ENCODE measurements around the gene SMTNL1.

SMTNL1 gene

DNA sequence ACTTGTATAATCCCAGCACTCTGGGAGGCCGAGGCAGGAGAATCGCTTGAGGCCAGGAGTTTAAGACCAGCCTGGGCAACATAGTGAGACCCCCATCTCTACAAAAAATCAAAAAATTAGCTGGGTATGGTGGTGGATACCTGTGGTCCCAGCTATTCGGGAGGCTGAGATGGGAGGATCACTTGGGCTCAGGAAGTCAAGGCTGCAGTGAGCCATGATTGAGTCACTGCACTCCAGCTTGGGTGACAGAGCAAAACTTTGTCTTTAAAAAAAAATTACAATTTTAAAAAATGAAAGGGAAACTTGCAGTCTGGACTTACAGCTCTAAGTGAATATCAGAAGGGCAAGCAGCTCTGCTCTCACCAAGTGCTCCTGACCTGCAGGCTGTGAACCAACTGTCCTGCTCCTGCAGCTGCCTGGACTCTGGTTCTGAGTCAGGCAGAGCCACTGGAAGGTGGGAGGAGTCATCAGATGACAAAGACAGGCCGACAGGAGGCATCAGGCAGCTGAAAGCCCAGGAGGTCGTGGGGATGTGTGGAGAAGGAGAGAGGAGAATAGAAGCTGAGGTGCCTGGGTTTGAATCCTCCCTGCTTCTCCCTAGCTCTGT, 9.6 kb downstream of the SMTNL1 start:
- no peak for DNase-seq

DNA sequence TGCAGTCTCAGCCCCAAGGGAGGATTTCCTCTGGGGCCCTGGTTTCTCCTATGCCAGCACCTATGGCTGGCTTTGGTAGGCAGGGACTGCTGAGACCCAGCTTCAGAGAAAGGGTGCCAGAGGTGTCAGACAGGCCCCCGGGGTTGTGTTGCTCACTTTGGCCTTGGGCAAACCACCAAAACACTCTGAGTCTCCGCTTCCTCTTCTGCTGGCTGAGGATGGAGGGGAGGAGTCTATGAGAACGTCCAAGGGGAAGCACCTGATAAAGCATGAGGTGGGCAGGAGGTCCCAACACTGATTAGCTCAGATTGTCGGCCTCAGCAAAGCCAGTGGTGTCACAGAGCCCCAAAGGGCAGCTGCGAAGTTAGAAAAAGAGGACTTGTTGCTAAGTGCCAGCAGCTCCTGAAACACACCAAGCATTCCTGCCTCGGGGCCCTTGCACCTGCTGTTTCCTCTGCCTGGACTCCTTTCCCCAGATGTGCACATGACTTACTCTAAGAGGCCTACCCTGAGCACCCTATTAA, 10.5 kb downstream of the SMTNL1 start:
- no peak for DNase-seq

DNA sequence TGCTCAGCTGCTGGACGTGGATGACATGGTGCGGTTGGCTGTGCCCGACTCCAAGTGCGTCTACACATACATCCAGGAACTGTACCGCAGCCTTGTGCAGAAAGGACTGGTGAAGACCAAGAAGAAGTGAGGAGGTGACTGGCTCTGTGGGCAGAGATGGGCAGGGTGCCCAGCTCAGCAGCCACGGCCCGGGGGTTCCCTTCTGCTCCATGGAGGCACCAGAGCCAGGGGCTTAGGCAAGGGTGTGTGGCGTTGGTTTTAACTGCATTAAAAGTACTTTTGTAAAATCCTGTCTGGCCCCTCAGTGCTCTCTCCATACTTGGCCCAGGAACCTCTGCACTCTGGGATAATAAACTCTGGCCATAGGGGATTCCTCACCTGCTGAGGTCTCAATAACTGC, 12.6 kb downstream of the SMTNL1 start:
- DNase-seq = no peak

DNA sequence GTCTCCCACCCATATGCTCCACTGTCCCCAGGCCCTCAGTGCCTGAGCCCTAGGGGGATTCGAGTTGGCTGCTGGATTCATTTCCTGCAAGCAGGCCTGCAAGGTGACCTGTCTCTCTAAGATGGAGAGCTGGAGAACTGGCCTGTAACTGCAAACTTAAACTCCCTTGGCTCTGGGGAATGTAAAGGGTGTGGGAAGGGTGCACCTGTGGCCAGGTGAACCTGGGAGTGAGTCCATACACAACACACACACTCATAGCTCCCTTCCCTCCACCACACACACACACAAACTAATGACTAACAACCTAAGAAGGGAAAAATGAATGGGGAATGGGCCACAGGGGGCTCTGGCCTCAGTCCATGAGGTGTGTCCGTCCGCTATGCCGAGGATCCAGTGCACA, 14.5 kb downstream of the SMTNL1 start:
- DNase-seq = no peak

DNA sequence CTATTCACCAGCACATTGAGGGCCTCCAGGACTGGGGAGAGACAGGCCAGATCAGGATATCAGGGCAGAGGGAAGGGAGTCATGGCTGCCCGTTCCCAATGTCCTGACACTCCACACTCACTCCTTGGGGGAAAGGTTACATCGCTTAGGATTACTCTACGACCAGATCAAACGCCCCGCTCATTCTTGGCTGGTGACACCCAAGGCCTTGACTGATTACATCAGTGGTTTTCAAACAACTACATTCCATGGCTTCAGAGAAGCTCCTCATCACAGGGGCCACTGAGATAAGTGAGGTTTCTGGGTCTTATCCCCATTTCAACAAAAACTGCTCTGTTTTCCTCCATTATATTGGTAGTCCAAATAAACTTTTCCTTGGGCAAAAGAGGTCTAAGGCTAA, 15.1 kb downstream of the SMTNL1 start:
- DNase-seq = no peak

DNA sequence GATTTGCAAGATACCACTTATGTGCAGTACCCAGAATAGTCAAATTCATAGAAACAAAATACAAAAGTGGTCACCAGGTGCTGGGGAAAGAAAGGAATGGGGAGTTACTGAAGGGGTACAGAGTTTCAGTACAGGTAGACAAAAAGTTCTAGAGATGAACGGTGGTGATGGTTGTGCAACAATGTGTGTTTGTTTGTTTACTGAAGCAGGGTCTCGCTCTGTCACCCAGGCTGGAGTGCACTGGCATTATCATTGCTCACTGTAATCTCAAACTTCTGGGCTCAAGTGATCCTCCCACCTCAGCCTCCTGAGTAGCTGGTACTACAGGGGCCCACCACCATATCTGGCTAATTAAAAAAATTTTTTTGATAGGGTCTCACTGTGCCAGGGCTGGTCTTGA, 18.0 kb downstream of the SMTNL1 start:
- DNase-seq = no peak

DNA sequence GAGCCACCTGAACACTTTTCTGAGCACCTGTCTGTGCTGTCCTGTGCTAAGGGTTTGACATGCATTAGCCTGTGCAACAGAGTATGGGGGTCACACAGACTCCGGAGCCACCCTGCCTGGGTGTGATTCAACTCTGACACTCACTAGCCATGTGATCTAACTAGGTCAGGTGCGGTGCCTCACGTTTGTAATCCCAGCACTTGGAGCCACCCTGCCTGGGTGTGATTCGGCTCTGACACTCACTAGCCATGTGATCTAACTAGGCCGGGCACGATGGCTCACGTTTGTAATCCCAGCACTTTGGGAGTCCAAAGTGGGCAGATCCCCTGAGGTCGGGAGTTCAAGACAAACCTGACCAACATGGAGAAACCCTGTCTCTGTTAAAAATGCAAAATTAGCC, 18.6 kb downstream of the SMTNL1 start:
- no peak for DNase-seq

DNA sequence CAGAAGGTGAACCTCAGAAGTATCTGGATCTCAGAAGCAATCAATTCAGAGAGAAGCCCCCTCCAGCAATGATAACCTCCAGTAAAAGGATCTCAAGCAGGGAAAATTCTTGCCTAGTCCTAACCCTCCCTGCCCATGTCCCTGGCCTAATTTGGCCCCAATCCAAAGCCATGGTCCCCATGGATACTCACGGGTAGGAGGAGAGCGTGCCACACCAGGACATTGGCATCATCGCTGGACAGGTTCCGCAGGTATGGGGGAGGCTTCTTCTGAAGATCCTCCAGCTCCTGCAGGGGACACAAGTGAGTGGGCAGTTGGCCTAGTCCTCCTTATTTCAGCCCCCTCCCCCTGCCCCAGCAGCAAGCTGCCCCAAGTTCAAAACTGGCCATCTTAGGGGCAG, 22.8 kb downstream of the SMTNL1 start:
- DNase-seq = no peak

DNA sequence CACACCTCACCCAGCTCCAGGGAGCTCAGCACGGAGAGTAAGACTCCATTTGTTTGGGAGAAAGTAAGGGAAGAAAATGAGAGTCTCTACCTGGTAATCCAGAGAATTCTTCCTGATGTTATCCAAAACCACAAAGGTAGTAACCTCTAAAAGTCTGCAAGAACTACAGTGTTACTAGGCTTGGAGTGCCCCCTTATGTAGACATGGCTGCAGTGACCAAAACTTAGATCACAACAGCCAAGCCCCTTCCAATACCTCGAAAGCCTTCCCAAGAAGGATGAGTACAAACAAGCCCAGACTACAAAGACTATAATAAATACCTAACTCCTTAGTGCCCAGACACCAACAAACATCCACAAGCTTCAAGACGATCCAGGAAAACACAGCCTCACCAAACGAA, 25.2 kb downstream of the SMTNL1 start:
- DNase-seq = no peak

DNA sequence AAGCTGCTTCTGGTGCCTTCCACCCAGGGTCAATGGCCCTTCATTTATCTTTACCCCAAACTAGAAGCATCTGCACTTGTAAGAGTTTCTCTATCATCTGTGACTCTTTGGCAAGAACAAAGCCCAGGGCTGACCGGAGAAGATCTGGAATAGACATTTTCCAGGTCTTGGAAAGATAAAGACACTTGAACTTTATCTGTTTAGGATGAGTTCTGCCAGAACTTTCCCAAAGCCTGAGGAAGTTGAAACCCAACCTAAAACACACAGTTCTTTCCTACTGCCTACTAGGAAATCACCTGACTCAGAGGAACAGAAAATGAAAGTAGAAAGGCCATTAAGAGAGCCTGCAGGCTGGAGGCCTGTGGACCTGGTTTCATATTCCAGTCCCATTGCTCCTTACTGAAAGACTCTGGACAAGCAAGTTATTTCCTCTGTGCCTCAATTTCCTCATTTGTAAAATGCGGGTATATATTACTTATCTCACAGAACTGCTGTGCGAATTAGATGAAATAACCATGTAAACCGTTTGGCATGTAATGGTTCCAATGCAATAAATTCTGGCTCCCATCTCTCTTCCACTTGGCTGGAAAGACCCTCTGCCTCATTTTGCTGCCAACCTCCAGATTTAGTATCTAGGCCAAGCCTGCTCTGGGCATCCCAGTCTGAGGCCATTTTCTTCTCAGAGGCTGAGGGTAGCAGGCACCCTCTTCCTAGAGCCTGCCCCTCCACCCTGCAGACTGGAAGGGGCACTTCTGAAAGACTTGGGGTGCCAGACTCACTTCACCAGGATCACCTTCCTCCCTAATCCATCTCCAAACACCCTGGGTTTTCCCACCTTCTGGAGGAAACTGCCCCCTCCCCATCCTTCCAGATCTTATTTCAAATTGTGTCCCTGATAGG, 28.9 kb downstream of the SMTNL1 start:
- no peak for DNase-seq

DNA sequence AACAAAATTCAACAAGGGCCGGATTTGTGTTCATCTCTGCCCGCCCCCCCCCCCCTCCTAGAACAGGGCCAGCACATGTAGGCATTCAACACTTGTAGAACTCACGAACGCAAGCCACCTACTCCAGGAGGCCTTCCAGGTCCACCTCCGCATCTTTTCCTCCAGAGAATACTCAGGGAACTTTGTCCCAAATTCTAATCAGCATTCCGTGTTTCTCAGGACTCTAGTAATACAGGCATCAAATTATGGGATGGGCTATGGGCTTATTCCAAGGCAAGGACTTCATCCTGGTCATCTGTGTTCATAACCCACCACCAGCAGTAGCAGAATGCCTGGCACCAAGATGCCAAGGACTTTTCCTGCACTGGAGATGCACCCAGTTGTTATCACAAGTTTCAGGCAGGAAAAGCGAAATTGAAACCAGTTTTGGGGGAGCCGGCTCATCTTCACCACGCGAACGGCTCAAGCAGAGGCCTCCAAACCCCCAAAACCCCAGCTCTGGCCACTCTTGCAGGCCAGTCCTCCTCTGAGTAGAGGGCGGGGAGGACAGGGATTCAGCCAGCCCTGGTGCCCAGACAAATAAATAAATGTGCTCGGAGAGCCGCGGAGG, 29.6 kb downstream of the SMTNL1 start:
- no peak for DNase-seq

DNA sequence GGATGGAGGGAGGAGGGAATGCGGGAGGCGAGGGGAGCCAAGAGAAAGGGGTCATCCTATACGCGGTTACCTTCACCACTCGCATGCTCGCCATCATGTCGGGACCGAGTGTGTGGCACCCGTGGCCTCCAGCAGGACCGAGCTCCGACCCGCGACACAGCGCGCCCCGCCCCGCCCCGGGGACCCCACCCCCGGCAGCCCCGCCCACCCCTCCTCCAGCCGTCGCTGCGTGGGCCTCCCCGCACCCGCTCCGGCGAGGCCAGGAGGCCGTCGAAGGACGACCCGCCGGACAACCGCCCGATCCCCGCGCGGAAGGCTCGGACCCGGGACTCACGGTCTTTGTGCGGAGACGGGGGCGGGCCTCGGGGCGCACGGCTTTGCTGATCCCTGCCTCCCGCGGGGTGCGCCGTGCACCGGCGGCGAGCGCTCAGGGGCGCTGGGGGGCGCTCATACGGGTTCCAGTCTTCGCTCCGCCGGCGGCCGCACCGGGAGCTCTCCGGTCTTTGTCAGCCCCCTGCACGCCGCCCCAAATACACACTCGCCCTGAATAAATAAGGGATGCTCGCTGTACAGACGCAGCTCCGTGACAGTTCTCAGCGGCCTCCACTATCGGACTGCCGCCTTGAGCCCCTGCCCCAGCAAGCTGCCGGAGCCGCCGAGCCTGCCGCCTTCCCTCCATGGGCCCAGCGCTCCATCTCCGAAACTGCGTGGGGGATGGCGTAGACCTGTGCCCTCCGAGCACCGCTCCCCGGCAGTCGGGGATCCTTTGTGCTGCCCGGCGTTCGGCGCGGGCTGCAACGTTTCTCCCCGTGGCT, 30.3 kb downstream of the SMTNL1 start, which contains the start of gene UBE2L6:
Gene UBE2L6, minus strand, starts transcription at position 158 of the 815 bp plus-strand sequence. Its CDS starts 61 bp downstream, at position 97.
- DNase-seq = peak; percentile 66

DNA sequence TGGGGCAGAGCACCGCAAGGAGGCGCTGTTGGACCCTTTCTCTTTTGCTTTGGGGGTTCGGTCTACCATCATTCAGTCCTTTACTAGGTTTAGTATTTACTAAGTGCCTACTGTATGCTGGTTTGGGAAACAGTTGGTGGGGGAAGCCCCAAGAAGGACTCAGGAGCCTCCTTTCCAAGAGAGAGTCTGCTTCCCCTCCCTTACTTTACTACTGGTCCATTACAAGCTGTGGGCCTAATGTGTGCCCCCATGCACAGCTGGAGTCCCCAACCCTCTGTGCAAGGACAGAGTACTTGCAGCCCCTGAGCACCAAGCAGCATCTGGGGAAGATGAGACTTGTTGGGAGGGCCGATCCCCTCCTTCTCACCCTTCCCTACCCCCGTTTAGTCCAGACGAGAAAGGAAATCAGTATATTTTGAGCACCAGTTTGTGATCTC, 31.0 kb downstream of the SMTNL1 start:
- peak; percentile 88 for DNase-seq

DNA sequence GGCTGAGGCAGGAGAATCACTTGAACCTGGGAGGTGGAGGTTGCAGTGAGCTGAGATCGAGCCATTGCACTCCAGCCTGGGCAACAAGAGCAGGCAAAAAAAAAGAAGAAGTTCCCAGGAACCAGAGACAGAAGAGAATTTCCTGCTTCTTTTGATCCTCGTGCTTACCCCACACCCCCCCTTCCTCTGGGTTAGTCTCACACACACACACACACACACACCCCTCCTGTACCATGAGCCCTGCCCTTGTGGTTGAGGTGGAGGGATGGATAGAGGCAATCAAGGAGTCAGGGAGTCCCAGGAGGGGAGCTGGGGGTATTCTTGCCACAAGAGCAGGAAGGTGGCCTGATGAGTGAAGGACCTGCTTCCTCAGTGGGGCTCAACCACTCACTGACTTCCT, 34.2 kb downstream of the SMTNL1 start:
- no peak for DNase-seq

DNA sequence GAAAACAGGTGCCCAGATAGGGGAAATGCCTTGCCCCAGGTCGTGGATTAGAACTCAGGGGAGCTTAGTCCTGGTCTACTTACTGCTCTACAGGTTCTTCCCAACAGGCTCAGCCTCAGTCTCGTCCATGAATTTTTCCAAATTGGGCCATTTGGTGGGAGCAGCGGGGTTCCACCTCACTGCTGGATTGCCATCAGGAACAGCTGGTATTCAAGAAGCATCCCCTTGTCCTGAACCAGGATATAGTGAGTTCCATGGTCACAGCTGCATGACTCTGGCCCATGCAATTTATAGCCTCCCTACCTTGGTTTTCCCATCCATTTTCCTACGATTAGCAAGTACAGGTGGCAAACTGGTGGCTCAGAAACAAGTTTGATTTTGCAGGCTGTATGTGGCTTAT, 36.7 kb downstream of the SMTNL1 start:
- no peak for DNase-seq

DNA sequence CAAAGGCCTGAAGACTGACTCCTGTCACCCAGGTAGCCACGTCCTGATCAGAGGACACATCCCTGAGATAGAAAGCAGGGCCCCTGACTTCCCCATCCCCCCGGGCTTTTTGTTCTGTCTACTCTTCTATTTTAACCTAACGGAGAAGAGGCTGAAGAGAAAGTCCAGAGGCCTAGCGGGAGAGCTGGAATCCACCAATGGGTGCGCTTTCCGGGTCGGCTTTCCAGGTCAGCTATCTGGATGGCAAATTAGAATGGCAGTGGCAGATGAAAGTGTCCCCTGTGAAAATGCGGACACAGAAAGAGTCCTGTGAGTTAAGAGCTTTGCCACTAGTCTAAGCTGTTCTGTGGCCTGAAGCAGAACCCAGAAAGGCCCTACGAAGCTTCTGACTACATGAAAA, 46.9 kb downstream of the SMTNL1 start:
- DNase-seq = no peak

DNA sequence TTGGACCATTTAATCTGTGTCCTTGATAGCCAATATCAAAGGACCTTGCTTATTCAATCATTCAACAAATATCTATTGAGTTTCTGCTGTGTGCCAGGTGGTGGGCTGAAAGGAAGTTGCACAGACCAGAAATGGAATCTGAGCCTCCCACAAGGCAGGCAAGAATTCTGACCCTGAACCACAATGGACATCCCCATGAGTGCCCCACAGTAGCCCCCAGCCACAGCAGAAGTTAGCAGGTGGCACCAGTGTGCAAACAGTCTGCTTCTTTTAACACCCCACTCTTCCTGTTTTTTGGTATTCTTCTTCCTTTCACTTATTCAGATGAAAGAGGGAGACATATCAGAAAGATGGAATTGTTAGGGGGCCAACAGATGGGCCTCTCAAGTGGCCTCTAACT, 47.9 kb downstream of the SMTNL1 start:
- DNase-seq = no peak

DNA sequence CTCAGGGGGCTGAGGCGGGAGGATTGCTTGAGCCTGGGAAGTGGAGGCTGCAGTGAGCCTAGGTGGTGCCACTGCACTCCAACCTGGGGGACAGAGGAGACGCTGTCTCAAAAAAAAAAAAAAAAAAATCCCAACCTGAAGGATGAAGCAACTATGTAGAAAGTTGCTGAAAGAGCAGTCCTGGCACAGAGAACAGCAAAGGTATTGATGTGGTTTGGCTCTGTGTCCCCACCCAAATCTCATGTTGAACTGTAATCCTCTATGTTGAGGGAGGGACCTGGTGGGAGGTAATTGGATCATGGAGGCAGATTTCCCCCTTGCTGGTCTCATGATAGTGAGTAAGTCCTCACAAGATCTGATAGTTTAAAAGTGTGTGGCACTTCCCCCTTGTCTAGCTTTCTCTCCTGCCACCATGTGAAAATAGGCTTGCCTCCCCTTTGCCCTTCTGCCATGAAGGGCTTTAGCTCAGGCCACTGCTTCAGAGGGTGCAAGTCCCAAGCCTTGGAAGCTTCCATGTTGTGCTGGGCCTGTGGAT, 49.4 kb downstream of the SMTNL1 start:
- no peak for DNase-seq

DNA sequence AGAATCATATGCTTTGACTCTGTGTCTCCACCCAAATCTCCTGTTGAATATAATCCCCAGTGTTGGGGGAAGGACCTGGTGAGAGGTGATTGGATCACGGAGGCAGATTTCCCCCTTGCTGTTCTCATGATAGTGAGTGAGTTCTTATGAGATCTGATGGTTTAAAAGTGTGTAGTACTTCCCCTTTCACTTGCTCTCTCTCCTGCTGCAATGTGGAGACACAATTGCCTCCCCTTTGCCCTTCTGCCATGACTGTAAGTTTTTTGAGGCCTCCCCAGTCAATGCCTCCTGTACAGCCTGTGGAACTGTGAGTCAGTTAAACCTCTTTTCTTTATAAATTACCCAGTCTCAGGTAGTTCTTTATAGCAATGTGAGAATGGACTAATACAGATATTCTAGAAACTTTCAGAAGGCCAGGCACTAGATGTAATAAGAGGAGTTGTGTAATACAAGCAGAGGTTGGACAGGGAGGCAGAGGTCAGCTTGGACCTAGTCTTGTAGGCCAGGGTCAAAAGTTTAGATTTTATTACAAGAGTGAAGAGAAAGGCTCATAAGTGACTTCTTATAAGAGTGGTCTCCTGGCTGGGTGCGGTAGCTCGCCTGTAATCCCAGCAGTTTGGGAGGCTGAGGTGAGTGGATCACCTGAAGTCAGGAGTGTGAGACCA, 50.8 kb downstream of the SMTNL1 start:
- DNase-seq = no peak

DNA sequence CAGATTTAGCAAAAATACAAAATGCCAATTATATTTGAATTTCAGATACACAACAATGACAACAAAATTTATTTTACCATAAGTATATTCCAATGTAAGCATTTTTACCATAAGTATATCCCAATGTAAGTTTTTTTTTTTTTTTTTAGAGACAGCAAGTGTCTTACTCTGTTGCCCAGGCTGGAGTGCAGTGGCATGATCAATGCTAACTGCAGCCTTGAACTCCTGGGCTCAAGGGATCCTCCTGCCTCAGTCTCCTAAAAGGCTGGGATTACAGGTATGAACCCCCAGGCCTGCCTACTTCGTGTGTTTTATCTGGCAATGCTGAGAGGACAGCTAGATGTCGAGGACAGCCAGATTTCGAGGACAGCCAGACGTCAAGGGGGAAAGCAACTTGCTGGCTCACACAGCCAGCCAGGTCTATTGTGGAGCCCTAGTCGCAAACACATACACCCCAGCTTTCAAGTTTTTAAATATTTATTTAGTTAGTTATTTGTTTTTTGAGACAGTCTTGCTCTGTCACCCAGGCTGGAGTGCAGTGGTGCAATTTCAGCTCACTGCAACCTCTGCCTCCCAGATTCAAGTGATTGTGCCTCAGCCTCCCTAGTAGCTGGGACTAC, 59.0 kb downstream of the SMTNL1 start:
- DNase-seq = no peak

DNA sequence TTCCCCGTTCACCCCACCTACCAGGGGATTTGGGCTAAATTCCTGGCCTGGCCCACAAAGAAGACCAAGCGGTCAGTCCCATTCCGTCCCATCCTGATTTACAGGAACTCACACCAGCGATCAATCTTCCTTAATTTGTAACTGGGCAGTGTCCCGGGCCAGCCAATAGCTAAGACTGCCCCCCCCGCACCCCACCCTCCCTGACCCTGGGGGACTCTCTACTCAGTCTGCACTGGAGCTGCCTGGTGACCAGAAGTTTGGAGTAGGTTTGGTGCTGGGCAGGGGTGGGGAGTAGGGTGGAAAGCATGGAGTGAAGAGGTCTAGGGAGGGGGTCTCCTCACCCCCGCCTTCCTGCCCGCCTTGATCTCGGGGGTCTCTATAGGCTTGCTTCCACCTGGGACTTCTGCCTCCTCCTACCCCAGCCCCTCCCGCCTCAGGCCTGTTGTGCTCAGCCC, 60.1 kb downstream of the SMTNL1 start, which contains the start of gene SERPING1:
Gene SERPING1, plus strand, starts transcription at position 225 of the 455 bp plus-strand sequence. CDS start 586 bp downstream, outside the sequence.
- DNase-seq = peak; percentile 79

Data from femur (tissue), 1 donor.